DOHH2 (cell line): ENCODE measurements around the gene PPIA.

Experiments used
- H3F3A ChIP-seq: fragments of 200-600 bp; sonication (generic), shearing (Covaris generic); 2 replicates; pipeline ENCODE4 v1.6.0; 2016; ENCODE audit warnings: antibody characterized with exemption, mild to moderate bottlenecking; ENCODE audit not compliant: control insufficient read depth, insufficient read depth
- H3K27ac ChIP-seq: fragments of 200-600 bp; sonication (generic); 2 replicates; pipeline ENCODE4 v1.5.1; 2014; ENCODE audit warnings: low read depth, mild to moderate bottlenecking, low read length, moderate library complexity
- H3K27me3 ChIP-seq: fragments of 200-600 bp; sonication (generic); 2 replicates; pipeline ENCODE4 v1.6.1; 2014; ENCODE audit warnings: mild to moderate bottlenecking, low read length, mixed read lengths; ENCODE audit not compliant: control insufficient read depth
- H3K36me3 ChIP-seq: fragments of 200-600 bp; sonication (generic); 2 replicates; pipeline ENCODE4 v1.6.1; 2014; ENCODE audit warnings: mild to moderate bottlenecking, low read length, moderate library complexity, mixed read lengths; ENCODE audit not compliant: control insufficient read depth
- H3K4me1 ChIP-seq: fragments of 200-600 bp; sonication (generic); 2 replicates; pipeline ENCODE4 v1.6.1; 2014; ENCODE audit warnings: mild to moderate bottlenecking, low read length, mixed read lengths; ENCODE audit not compliant: control insufficient read depth
- H3K4me2 ChIP-seq: fragments of 200-600 bp; sonication (generic); 2 replicates; pipeline ENCODE4 v1.6.0; 2014; ENCODE audit warnings: mild to moderate bottlenecking, low read length, moderate library complexity
- H3K4me3 ChIP-seq: fragments of 200-600 bp; sonication (generic); 2 replicates; pipeline ENCODE4 v1.5.1; 2014; ENCODE audit warnings: mild to moderate bottlenecking, low read length, mixed read lengths
- H3K79me2 ChIP-seq: fragments of 200-600 bp; sonication (generic); 2 replicates; pipeline ENCODE4 v1.6.1; 2014; ENCODE audit warnings: mild to moderate bottlenecking, low read length, mixed read lengths; ENCODE audit not compliant: control insufficient read depth
- H3K9me2 ChIP-seq: fragments of 200-600 bp; sonication (generic); replicated peaks from 2 replicates; pipeline ENCODE4 v1.6.1; 2014; ENCODE audit warnings: mild to moderate bottlenecking, low read length, mixed read lengths; ENCODE audit not compliant: control insufficient read depth
- H3K9me3 ChIP-seq: fragments of 200-600 bp; sonication (generic); 2 replicates; pipeline ENCODE4 v1.6.1; 2014; ENCODE audit warnings: antibody characterized with exemption, low read length, mixed read lengths; ENCODE audit not compliant: control insufficient read depth, insufficient read depth
- H4K20me1 ChIP-seq: fragments of 200-600 bp; sonication (generic); 2 replicates; pipeline ENCODE4 v1.6.0; 2014; ENCODE audit warnings: low read depth, mild to moderate bottlenecking, antibody characterized with exemption, low read length, moderate library complexity; ENCODE audit not compliant: control insufficient read depth, insufficient read depth
- CTCF ChIP-seq: fragments of 200-600 bp; sonication (generic); IDR thresholded peaks from one replicate; pipeline ENCODE4 v1.5.1; 2014; ENCODE audit warnings: antibody characterized with exemption, mild to moderate bottlenecking, low read depth, low read length; ENCODE audit not compliant: poor library complexity, severe bottlenecking
- EZH2phosphoT487 ChIP-seq: fragments of 200-600 bp; sonication (generic); IDR thresholded peaks from 2 replicates; pipeline ENCODE4 v1.6.1; 2017; ENCODE audit warnings: borderline replicate concordance, mild to moderate bottlenecking, antibody characterized with exemption, low read length, moderate library complexity, mixed read lengths

Gene PPIA

DNA sequence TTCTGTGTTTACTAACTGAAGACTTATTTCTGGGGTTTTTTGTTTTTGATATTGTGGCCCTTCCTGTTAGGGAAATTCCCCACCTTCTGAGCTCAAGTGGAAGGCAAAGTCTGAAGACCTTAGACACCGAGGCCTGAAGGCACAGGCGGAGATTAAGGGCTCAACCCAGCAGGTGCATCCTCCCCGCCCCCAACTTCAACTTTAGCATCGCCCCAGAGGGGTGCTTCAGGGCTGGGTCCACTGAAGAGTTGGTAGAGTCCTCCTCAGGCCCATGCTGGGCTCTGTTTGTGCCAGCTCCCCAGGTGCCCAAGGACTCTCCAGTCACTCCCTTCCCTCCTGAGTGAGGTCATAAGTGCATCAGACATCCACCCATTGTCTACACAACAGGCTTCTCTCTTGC, 9.4 kb upstream of the PPIA start:
- Histone ChIP-seq H3K4me2 (peak overlapping the region; percentile 28), H3K27ac (no peak overlapping the region), H3F3A (peaks cover 13% of the 10 kb centered on the region), H4K20me1 (no peaks in the 10 kb centered on the region), H3K79me2 (no peaks in the 10 kb centered on the region), H3K27me3 (no peaks in the 10 kb centered on the region), H3K36me3 (no peaks in the 10 kb centered on the region), H3K9me3 (peaks cover 3% of the 10 kb centered on the region; the same call in 1 of the 2 replicates), H3K4me3 (no peak overlapping the region), H3K9me2 (no peaks in the 10 kb centered on the region), H3K4me1 (peaks cover 9% of the 10 kb centered on the region)
- no peak for TF ChIP-seq CTCF
- TF ChIP-seq EZH2phosphoT487, result no peak

- Histone ChIP-seq H3K79me2 (no peaks in the 10 kb centered on the region), H3K36me3 (no peaks in the 10 kb centered on the region), H3K9me3 (peaks cover 3% of the 10 kb centered on the region; the same call in 1 of the 2 replicates), H4K20me1 (no peaks in the 10 kb centered on the region), H3K27me3 (no peaks in the 10 kb centered on the region), H3K4me3 (no peak overlapping the region), H3K4me2 (no peak overlapping the region), H3K4me1 (peaks cover 9% of the 10 kb centered on the region), H3F3A (peaks cover 13% of the 10 kb centered on the region), H3K9me2 (no peaks in the 10 kb centered on the region), H3K27ac (no peak overlapping the region)
- no peak for TF ChIP-seq EZH2phosphoT487
- no peak for TF ChIP-seq CTCF
Observed at GRCh38 chr7:44787762-44788161, 8.7 kb upstream of the PPIA start.

GRCh38 chr7:44789990-44790389, 6.5 kb upstream of the PPIA start:
- Histone ChIP-seq H3K4me2 (no peak overlapping the region), H3K27me3 (no peaks in the 10 kb centered on the region), H4K20me1 (no peaks in the 10 kb centered on the region), H3K9me2 (no peaks in the 10 kb centered on the region), H3K9me3 (no peaks in the 10 kb centered on the region), H3F3A (peaks cover 23% of the 10 kb centered on the region), H3K4me1 (peaks cover 9% of the 10 kb centered on the region), H3K4me3 (no peak overlapping the region), H3K36me3 (no peaks in the 10 kb centered on the region), H3K27ac (no peak overlapping the region), H3K79me2 (peaks cover 3% of the 10 kb centered on the region; the same call in 1 of the 2 replicates)
- TF ChIP-seq EZH2phosphoT487 (no peak), CTCF (no peak)
